ENCODE data around the gene C2CD4C. TPM values are rescaled to one million over a fixed set of nuclear protein-coding genes. Genes with fewer than 3 reads are reported as not detected.

C2CD4C gene
- total RNA-seq, 1 donor from 2014 or later = 6.7 TPM

DNA sequence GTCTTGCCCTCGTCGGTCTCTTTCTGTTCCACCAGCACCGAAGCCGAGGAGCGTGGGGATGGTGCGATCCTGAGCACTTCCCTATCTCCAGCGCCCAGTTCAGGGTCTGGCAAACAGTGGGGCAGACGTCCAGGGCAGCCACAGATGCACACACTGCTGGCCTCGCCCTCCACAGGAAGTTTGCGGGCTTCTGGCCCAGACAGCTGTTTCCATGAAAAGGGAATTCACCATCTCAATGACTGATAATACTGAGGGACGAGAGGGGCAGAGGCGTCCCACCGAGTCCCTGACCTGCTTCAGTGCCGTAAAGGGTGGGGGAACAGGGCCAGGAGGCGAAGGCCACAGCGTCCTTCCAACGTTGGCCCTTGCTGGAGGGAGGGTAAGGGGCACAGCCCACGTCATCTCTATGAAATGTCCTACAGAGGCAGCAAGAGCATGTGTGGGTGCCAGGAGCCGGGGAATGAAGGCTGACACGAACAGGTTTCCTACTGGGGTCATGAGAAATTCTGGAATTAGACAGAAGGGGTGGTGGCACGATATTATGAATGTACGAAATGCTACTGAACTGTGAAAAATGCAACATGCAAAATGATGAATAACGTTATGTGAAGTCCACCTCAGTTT lies 32.4 kb upstream of the C2CD4C start:
- peaks cover 5% of the 10 kb centered on the region for H3K4me1 Mint-ChIP-seq
- no peak overlapping the region for H3K27ac Mint-ChIP-seq (ENCODE audit: unreplicated experiment)
- H3K9me3 Mint-ChIP-seq = peaks cover 2% of the 10 kb centered on the region
- DNase-seq (ENCODE audit: low read depth, low spot score) = no peak
- H3K36me3 Mint-ChIP-seq (ENCODE audit: low read depth) = peaks cover 8% of the 10 kb centered on the region
- H3K4me3 Mint-ChIP-seq = no peak overlapping the region
- no peaks in the 10 kb centered on the region for H3K27me3 Mint-ChIP-seq (ENCODE audit: low read depth)
- TF ChIP-seq, protein P1, sequence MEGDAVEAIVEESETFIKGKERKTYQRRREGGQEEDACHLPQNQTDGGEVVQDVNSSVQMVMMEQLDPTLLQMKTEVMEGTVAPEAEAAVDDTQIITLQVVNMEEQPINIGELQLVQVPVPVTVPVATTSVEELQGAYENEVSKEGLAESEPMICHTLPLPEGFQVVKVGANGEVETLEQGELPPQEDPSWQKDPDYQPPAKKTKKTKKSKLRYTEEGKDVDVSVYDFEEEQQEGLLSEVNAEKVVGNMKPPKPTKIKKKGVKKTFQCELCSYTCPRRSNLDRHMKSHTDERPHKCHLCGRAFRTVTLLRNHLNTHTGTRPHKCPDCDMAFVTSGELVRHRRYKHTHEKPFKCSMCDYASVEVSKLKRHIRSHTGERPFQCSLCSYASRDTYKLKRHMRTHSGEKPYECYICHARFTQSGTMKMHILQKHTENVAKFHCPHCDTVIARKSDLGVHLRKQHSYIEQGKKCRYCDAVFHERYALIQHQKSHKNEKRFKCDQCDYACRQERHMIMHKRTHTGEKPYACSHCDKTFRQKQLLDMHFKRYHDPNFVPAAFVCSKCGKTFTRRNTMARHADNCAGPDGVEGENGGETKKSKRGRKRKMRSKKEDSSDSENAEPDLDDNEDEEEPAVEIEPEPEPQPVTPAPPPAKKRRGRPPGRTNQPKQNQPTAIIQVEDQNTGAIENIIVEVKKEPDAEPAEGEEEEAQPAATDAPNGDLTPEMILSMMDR (conservative IDR thresholded peaks at IDR 0.05) = no peak

DNA sequence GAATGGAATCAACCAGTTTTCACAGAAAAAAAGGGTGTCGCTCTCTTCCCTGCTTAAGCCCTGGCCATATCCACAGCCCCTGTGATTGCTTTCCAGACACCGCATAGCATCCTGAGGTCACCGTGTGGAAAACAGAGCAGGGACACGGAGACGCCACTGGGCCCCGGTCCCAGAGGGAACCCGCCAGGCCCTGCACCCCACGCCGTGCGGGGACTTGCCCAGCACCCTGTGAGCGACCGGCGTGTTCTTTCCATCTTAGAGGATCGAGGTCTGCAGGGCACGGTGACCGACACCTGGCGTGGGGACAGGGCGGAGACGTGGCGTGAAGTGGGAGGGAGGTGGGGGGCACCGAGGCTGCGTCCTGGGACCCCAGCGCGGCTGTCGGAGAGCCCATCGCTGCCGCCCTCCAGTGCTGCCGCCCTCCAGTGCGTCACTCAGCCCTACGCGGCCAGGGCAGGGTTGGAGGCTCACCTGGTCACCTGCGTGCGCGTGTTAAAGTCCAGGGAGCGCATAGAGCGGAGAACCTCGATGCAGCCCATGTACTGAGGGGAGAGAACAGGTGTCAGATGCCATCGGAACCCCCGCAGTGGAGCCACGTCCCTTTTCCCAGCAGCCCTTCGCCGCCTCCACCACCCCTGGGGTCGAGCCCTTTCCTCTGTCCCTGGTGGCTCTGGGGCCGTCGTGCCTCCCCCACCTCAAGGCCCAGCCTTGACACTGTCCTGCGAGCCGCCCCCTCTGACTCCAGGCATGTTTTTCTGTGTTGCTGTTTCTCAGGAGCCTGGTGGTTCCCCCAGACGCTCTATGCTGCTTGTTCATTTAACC lies 31.7 kb upstream of the C2CD4C start:
- no peak overlapping the region for H3K27ac Mint-ChIP-seq (ENCODE audit: unreplicated experiment)
- peaks cover 8% of the 10 kb centered on the region for H3K36me3 Mint-ChIP-seq (ENCODE audit: low read depth)
- peaks cover 2% of the 10 kb centered on the region for H3K9me3 Mint-ChIP-seq
- peaks cover 5% of the 10 kb centered on the region for H3K4me1 Mint-ChIP-seq
- DNase-seq (ENCODE audit: low read depth, low spot score) = no peak
- H3K4me3 Mint-ChIP-seq = no peak overlapping the region
- no peaks in the 10 kb centered on the region for H3K27me3 Mint-ChIP-seq (ENCODE audit: low read depth)
- TF ChIP-seq, protein P1 (conservative IDR thresholded peaks at IDR 0.05) = no peak

DNA sequence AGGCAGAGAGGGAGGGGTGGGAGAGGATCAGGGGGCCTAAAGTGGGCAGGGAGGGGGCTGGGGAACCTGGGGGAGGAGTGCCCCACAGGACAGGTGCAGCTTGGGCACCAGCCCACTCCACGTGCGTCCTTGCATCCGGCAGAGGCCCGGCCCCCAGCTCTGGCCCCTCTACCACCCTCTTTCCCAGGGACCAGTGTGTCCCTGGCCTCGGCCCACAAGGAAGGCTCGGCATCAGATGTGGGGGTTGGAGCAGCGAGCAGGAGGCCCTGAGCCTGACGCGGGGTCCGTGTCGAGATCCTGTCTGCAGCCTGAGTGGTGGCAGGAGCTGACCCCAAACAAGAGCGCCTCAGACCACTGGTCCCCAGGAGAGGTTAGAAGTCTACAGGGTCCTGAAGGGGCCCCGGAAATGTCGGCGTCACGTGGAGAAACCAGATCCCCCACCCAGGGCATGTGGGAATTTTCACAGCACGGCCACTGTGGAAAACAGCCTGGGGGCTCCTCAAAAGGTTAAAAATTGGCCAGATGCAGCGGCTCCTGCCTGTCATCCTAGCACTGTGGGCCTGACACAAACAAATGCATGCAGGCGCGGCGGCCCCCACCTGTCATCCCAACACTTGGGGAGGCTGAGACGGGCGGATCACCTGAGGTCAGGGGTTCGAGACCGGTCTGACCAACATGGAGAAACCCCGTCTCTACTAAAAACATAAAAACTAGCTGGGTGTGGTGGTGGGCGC lies 30.4 kb upstream of the C2CD4C start:
- no peak for DNase-seq (ENCODE audit: low read depth, low spot score)
- peaks cover 5% of the 10 kb centered on the region for H3K4me1 Mint-ChIP-seq
- peaks cover 2% of the 10 kb centered on the region for H3K9me3 Mint-ChIP-seq
- no peaks in the 10 kb centered on the region for H3K27me3 Mint-ChIP-seq (ENCODE audit: low read depth)
- peaks cover 8% of the 10 kb centered on the region for H3K36me3 Mint-ChIP-seq (ENCODE audit: low read depth)
- H3K27ac Mint-ChIP-seq (ENCODE audit: unreplicated experiment) = no peak overlapping the region
- TF ChIP-seq, protein P1 (conservative IDR thresholded peaks at IDR 0.05) = no peak
- no peak overlapping the region for H3K4me3 Mint-ChIP-seq

DNA sequence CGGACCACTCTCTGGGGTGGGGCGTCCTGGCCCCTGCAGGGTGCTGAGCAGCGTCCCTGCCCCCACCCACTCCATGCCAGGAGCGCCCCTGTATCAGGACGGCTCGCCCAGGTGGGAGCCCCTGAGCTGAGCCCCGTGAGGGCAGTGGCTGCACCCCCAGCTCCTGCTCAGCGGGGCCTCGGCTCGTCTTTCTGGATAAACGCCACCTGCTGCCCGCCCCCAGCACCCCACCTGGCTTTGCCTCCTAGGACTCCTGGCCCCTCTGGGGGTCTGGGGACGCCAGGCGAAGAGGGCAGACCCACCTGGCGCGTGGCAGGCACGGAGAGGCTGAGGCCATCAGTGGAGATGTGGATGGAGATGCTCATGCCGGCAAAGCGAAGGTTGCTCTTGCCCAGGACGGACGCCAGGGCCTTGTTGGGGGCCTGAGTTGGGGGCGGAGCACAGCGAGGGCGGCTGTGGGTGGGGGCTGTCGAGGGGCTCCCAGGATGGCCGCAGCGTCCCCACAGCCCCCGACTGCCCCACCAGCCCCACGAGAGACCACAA lies 29.5 kb upstream of the C2CD4C start:
- no peak overlapping the region for H3K4me3 Mint-ChIP-seq
- TF ChIP-seq, protein P1 (conservative IDR thresholded peaks at IDR 0.05) = no peak
- peaks cover 5% of the 10 kb centered on the region for H3K4me1 Mint-ChIP-seq
- no peak overlapping the region for H3K27ac Mint-ChIP-seq (ENCODE audit: unreplicated experiment)
- DNase-seq (ENCODE audit: low read depth, low spot score) = no peak
- H3K9me3 Mint-ChIP-seq = peaks cover 2% of the 10 kb centered on the region
- no peaks in the 10 kb centered on the region for H3K27me3 Mint-ChIP-seq (ENCODE audit: low read depth)
- H3K36me3 Mint-ChIP-seq (ENCODE audit: low read depth) = peaks cover 8% of the 10 kb centered on the region

DNA sequence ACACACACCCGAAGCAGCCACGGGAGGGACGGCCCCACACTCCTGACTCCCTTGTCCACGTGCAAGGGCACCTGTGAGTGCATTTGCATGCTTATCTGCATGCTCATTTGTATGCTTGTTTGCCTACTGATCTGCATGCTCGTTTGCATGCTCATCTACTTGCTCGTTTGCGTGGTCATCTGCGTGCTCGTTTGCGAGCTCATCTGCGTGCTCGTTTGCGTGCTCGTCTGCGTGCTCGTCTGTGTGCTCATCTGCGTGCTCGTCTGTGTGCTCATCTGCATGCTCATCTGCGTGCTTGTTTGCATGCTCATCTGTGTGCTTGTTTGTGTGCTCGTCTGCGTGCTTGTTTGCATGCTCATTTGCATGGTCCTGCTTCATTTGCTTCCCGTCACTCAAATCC lies 28.1 kb upstream of the C2CD4C start:
- H3K27me3 Mint-ChIP-seq (ENCODE audit: low read depth) = no peaks in the 10 kb centered on the region
- no peak for DNase-seq (ENCODE audit: low read depth, low spot score)
- TF ChIP-seq, protein P1 (conservative IDR thresholded peaks at IDR 0.05) = no peak
- H3K27ac Mint-ChIP-seq (ENCODE audit: unreplicated experiment) = peak overlapping the region; percentile 28
- H3K4me1 Mint-ChIP-seq = peaks cover 5% of the 10 kb centered on the region
- no peak overlapping the region for H3K4me3 Mint-ChIP-seq
- H3K9me3 Mint-ChIP-seq = peaks cover 2% of the 10 kb centered on the region
- H3K36me3 Mint-ChIP-seq (ENCODE audit: low read depth) = peaks cover 8% of the 10 kb centered on the region
